Activated CD8-positive, alpha-beta memory T cell treated with anti-CD3 and anti-CD28 coated beads for 36 hours (primary cell): ENCODE data around the gene LMNA. TPM values are rescaled to one million over a fixed set of nuclear protein-coding genes. Genes with fewer than 3 reads are reported as not detected.
"Not testable (repeated sequence)": the region's sequence is repeated elsewhere in the genome, so short reads cannot be mapped to it uniquely, and the experiment has no call there.

ENCODE experiments used
- CTCF ChIA-PET: fragments of 350-600 bp; sonication (Branson Sonifier 250); formaldehyde crosslinking; loops from one replicate; lab custom pipeline; 2021; ENCODE audit warnings: antibody characterized with exemption; lab: Charles Lee
- POLR2A ChIA-PET: fragments of 350-600 bp; sonication (Branson Sonifier 250); formaldehyde crosslinking; loops from one replicate; lab custom pipeline; 2021; ENCODE audit warnings: antibody characterized with exemption; lab: Charles Lee
- total RNA-seq, 2 experiments: library from RNA; stranded (reverse); gene quantifications; one replicate each; pipeline ENCODE4 v1.2.3, GENCODE V29; 2021

LMNA gene
- total RNA-seq, 2 experiments from 2014 or later = 95.3 to 95.9 TPM

- CTCF ChIA-PET = interaction anchor here (1.7 kb wide), 1 partner anchor 12 kb away, joined by 3 read pairs; no protein-coding TSS in a partner anchor
Observed at GRCh38 chr1:156182010-156182779, 67.7 kb downstream of the LMNA start.

GRCh38 chr1:156186347-156187177 is 72.1 kb downstream of the LMNA start:
- POLR2A ChIA-PET, CTCF ChIA-PET: not testable (repeated sequence)

More at GRCh38 chr1:156182010-156182779, 67.7 kb downstream of the LMNA start:
- POLR2A ChIA-PET = not testable (repeated sequence)

Other genes with a start within 250 kb of the LMNA start
- 10 to 100 TPM; 15.2 to 15.5 TPM for gene RIT1, start 203.4 kb upstream of the LMNA start, total RNA-seq
- gene KHDC4, start 180.3 kb upstream of the LMNA start, total RNA-seq = 10 to 100 TPM; 66.4 to 67.2 TPM
- gene RXFP4, start 173.1 kb upstream of the LMNA start, total RNA-seq = not detected
- gene ARHGEF2, start 136.2 kb upstream of the LMNA start, total RNA-seq = 100 to 1,000 TPM; 169 TPM
- 100 to 1,000 TPM; 170 to 177 TPM for gene SSR2, start 93.8 kb upstream of the LMNA start, total RNA-seq
- gene UBQLN4, start 60.9 kb upstream of the LMNA start, total RNA-seq = 10 to 100 TPM; 53.8 to 55.4 TPM
- 10 to 100 TPM; 63.5 to 65.9 TPM for gene LAMTOR2, start 59.9 kb upstream of the LMNA start, total RNA-seq
- gene RAB25, start 53.6 kb upstream of the LMNA start, total RNA-seq = under 1 TPM in 1 of 2 experiments, not detected in 1; 0.46 TPM
- gene MEX3A, start 32.2 kb upstream of the LMNA start, total RNA-seq = under 1 TPM; 0.65 to 0.67 TPM
- 10 to 100 TPM; 18.4 to 18.8 TPM for gene SEMA4A, start 38.9 kb downstream of the LMNA start, total RNA-seq
- 10 to 100 TPM; 26.7 to 31.0 TPM for gene SLC25A44, start 79.4 kb downstream of the LMNA start, total RNA-seq
- 10 to 100 TPM; 79.7 to 82.9 TPM for gene PMF1, start 98.3 kb downstream of the LMNA start, total RNA-seq
- gene BGLAP, start 127.5 kb downstream of the LMNA start, total RNA-seq = 1 to 10 TPM; 1.8 to 2.2 TPM
- 1 to 10 TPM; 2.3 to 2.5 TPM for gene PAQR6, start 133.3 kb downstream of the LMNA start, total RNA-seq
- 100 to 1,000 TPM; 109 to 112 TPM for gene SMG5, start 168.1 kb downstream of the LMNA start, total RNA-seq
- gene TMEM79, start 169.6 kb downstream of the LMNA start, total RNA-seq = 10 to 100 TPM; 10.1 to 10.2 TPM
- 10 to 100 TPM; 20.3 to 20.6 TPM for gene GLMP, start 181.0 kb downstream of the LMNA start, total RNA-seq
- not detected for gene VHLL, start 184.6 kb downstream of the LMNA start, total RNA-seq
- gene CCT3, start 223.6 kb downstream of the LMNA start, total RNA-seq = 100 to 1,000 TPM; 500 to 528 TPM
- under 1 TPM in 1 of 2 experiments, not detected in 1; 0.36 TPM for gene TSACC, start 223.8 kb downstream of the LMNA start, total RNA-seq